OCI-LY1 (cell line): Measurements from ENCODE around the gene DNAJC3.

Experiments
- CTCF ChIP-seq: fragments of 200-600 bp; sonication (generic), shearing (Covaris generic); IDR thresholded peaks from 2 replicates; pipeline ENCODE4 v1.5.1; 2017; ENCODE audit warnings: mild to moderate bottlenecking, antibody characterized with exemption, low read length, moderate library complexity, mixed read lengths
- EZH2 ChIP-seq: fragments of 200-600 bp; sonication (generic), shearing (Covaris generic); IDR thresholded peaks from 2 replicates; pipeline ENCODE4 v1.8.0; 2017; ENCODE audit warnings: borderline replicate concordance, mixed run types, mild to moderate bottlenecking, antibody characterized with exemption, low read length, moderate library complexity, mixed read lengths

GRCh38 chr13:95707035-95707434 lies 30.1 kb downstream of the DNAJC3 start:
- TF ChIP-seq CTCF, result no peak
- TF ChIP-seq EZH2, result no peak
